Stimulated activated CD4-positive, alpha-beta T cell treated with anti-CD3 and anti-CD28 coated beads, Interleukin-4, amount 100 ng/mL, for 24 hours (primary cell): Measurements from ENCODE around the gene HSD17B8.
A peak's percentile ranks its signal among the peaks of the same experiment; 100 is the strongest.
"Not testable (repeated sequence)": the region's sequence is repeated elsewhere in the genome, so short reads cannot be mapped to it uniquely, and the experiment has no call there.

ENCODE experiments used
- DNase-seq: peaks from one replicate; pipeline ENCODE4 v3.0.0-alpha.2; 2020

HSD17B8 gene

DNA sequence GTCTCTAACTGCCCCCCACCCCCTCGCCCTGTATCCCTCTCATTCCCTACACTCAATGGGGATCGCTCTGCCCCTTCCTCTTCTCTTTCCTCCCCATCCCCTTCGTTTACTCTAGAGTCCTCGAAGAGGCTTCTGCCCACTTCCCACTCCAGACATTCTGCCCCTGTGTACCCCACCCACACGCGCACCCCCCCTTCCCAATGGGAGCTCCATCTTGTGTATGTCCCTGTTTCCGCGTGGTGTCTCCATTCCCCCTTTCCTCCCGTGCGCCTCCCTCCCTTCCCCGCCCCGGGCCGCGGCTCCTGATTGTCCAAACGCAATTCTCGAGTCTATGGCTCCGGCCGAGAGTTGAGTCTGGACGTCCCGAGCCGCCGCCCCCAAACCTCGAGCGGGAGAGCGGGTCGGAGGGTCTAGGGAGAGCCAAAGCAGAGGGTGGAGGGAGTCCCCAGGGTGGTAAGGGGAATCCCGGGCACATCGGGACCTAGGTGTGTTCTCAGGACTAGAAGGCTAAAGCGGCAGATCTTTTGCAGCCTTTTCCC, 3.2 kb downstream of the HSD17B8 start:
- DNase-seq: no peak

- DNase-seq: peak; percentile 86
Measured at GRCh38 chr6:33208091-33208967, 3.9 kb downstream of the HSD17B8 start, which contains the start of gene RING1. Gene RING1 (plus strand): TSS chr6:33208500. CDS start chr6:33208823, 323 bp downstream.

GRCh38 chr6:33209856-33210255, 5.4 kb downstream of the HSD17B8 start:
- no peak for DNase-seq

GRCh38 chr6:33211136-33211535, 6.7 kb downstream of the HSD17B8 start:
- no peak for DNase-seq

- no peak for DNase-seq
Measured at GRCh38 chr6:33211666-33212422, 7.4 kb downstream of the HSD17B8 start.

GRCh38 chr6:33212857-33213165, 8.4 kb downstream of the HSD17B8 start:
- no peak for DNase-seq

- DNase-seq: no peak
Measured at GRCh38 chr6:33213166-33213988, 8.9 kb downstream of the HSD17B8 start.

DNA sequence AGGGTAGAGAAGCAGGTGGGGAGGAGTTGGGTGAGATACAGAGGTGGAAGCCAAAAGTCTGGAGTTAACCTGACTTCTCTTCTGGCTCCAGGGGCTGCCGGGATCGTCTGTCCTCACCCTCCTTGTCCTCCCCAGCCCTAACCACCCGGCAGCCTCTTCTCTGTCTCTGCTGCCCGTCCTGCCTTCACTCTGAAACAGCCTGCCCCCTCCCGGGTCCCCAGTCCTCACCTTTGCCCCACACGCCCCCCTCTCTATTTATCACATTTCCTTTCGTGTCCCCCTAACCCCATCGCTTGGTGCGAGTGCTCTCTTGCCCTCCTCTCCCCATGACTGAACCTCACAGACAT, 9.5 kb downstream of the HSD17B8 start:
- DNase-seq: no peak

DNA sequence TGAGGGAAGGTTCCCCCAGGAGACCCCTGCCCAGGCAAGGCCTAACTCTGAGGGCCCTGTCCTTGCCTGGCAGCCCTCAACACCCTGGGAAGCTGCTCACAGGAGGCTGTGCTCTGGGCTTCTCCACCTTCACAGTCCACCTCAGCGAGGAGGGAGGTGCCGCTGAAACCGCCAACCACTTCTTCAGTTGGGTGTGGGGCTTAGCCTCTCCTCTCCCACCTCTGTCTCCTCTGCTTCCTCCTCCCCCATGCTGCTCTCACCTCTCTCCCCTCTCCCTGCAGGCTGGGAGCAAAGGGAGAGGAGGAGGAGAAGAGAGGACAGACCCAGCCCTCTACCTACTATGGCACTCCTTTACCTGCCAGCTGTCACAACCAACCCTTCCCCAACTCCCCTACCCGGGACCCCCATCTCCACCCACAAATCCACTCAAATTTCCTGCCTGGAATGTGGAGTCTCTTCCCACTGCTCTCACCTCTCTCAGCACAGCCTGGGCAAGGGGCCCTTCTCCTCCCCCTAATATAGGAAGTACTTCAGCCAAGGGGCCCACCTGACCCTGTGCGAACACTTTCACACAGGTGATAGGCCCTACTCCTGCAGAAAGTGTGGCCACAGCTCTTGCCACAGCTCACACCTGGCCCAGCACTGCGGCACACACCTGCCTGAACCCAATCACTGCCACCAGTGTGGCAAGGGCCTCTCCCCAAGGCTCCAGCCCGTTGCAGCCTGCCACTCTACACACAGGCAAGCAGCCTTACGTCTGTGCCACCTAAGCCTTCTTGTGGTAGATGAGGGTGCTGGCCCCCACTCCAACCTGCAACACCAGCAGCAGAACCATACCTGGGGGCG, 11.0 kb downstream of the HSD17B8 start:
- no peak for DNase-seq

DNA sequence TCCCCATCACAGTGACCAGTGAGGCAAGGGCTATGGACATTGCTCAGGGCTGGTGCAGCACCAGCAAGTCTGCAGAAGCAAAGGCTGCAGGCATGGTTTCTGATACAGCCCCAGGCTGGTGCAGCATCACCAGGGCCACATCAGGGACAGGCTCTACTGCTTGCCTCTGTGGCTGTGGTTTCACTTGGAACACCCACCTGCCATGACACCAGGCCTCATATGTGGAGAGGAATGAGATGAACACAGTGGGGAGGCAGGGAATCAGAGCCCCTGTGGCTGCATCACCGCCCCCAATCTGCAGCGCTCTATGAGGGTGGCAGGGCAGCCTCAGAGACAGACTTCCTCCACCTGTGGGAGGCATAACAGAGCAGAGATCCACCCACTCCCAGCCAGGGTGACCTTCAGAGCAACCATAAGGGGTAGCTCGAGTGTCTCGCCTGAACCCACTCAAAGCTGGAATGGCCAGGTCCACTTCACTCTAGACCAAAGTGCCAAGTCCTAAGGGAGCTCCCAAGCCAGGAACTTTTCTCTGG, 11.7 kb downstream of the HSD17B8 start:
- DNase-seq: no peak

- DNase-seq: no peak
Measured at GRCh38 chr6:33217246-33217645, 12.8 kb downstream of the HSD17B8 start.

- DNase-seq: no peak
Measured at GRCh38 chr6:33217681-33218080, 13.2 kb downstream of the HSD17B8 start.

- DNase-seq: not testable (repeated sequence)
Measured at GRCh38 chr6:33226503-33227120, 22.2 kb downstream of the HSD17B8 start.

DNA sequence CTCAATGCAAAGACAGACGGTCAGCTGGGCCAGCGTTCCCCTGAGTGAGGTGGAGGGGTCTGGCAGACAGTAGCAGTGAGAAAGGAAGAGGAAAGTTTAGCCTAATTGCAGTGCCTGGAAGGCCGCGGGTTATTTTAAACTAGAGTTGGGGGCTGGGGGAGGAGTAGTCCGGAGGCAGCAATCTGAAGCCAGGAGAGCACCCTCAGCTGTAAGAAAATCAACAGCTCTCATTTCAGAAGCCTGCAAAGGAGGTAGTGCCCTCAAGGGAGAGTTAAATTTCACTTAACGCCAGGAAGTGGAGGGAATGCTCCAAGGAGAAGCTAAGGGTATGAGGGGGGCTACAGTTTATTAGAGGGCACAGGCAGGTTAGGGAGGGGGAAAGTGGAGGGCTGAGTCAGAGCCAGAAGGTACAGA, 30.8 kb downstream of the HSD17B8 start:
- no peak for DNase-seq

- no peak for DNase-seq
Measured at GRCh38 chr6:33236328-33236727, 31.9 kb downstream of the HSD17B8 start.

- no peak for DNase-seq
Measured at GRCh38 chr6:33236852-33237251, 32.4 kb downstream of the HSD17B8 start.

- no peak for DNase-seq
Measured at GRCh38 chr6:33237741-33238140, 33.3 kb downstream of the HSD17B8 start.

GRCh38 chr6:33241968-33242367, 37.5 kb downstream of the HSD17B8 start:
- DNase-seq: no peak

GRCh38 chr6:33243476-33243875, 39.0 kb downstream of the HSD17B8 start:
- DNase-seq: no peak

GRCh38 chr6:33247977-33248642, 43.7 kb downstream of the HSD17B8 start:
- peak; percentile 94 for DNase-seq

- DNase-seq: no peak
Measured at GRCh38 chr6:33248643-33248931, 44.1 kb downstream of the HSD17B8 start.
